GM10266 (cell line): ENCODE measurements around the gene ERFE.

Experiments
- DNase-seq: peaks from one replicate; pipeline ENCODE4 v3.0.0; 2012; ENCODE audit errors: extremely low spot score
- CTCF ChIP-seq: IDR thresholded peaks from 2 replicates; pipeline ENCODE4 v1.5.1; 2012; ENCODE audit warnings: mild to moderate bottlenecking, low read depth; ENCODE audit not compliant: control insufficient read depth, insufficient read depth; ENCODE audit errors: missing control alignments

Gene ERFE

GRCh38 chr2:238123218-238123971, 35.4 kb upstream of the ERFE start:
- no peak for TF ChIP-seq CTCF
- DNase-seq = no peak

DNA sequence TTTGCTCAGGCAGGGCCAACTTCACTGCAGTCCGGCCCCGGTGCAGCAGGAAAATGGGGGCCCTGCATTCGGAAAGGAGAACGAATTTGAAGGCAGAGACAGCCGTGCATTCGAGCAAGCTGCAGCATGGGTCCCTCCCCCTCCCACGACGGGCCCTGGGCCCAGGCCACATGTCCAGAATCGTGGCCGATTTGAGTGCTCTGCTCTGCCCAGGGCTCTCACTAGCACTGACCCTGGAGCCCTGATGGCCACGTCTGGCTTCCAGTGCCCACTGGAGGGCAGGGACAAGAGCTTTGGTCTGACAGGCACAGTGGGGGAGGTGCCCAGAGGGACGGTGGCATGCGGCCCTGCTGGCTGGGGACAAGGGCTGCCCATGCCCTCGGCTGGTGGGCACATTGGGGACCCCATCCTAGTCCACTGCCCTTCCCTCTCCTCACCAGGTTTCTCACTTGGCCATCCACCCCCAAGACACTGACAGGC, 34.7 kb upstream of the ERFE start:
- no peak for TF ChIP-seq CTCF
- DNase-seq = no peak

GRCh38 chr2:238124488-238125126, 34.2 kb upstream of the ERFE start:
- DNase-seq = no peak
- TF ChIP-seq CTCF = no peak

DNA sequence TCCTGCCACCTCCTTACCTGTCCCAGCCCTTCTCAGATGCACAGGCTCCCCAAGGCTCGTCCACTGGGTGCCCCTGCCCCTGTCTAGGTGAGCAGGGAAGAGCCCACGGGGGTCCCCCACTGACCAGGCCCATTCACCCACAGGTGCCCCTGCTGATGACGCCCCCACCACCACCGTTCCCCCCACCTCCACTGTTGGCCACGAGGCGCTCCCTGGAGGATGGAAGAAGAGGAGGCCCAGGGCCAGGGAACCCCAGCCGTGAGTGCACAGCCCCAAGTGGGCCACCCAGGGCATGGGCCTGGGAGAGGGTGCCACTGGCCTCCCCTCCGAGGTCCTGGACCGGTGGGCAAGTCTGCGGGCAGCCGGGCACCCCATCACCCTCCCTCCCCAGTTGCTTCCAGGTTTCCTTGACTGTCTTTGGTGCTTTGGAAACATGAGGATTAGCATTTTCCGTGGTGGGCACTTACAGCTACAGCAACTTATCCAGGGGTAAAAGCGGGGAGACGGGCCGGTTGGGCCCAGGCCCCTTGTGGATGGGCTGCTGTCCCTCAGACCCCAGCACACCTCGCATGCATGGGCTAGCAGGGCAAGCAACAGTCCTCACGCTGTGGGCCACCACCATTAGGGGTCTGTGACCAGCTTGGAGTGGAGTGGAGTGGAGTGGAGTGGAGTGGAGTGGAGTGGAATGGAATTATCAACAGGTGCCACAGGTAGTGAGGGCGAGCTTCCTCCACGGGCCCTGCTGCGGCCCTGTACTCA, 33.5 kb upstream of the ERFE start:
- DNase-seq = no peak
- no peak for TF ChIP-seq CTCF

GRCh38 chr2:238126338-238126737, 32.4 kb upstream of the ERFE start:
- DNase-seq = no peak
- no peak for TF ChIP-seq CTCF

DNA sequence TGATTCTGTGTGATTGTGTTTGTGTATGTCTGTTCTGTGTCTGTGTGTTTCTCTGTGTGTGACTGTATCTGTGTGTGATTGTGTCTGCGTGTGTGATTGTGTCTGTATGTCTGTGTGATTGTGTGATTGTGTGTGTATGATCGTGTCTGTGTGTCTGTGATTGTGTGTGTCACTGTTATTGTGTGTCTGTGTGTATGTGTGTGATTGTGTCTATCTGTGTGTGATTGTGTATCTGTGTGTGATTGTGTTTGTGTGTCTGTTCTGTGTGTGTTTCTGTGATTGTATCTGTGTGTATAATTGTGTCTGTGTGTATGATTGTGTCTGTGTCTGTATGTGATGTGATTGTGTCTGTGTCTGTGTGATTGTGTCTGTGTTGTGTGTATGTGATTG, 32.0 kb upstream of the ERFE start:
- TF ChIP-seq CTCF = no peak

More for the DNA sequence above, 32.0 kb upstream of the ERFE start:
- no peak for DNase-seq
